T-helper 2 cell (primary cell): ENCODE results near the gene MAGEA9.
"Not testable (repeated sequence)": the region's sequence is repeated elsewhere in the genome, so short reads cannot be mapped to it uniquely, and the experiment has no call there.

Experiments
- DNase-seq, 5 experiments: peaks; one replicate each; pipeline versions ENCODE4 v3.0.0 to v3.0.0-alpha.2; 2012 to 2022
- total RNA-seq, 2 donors: gene quantifications; one replicate each; lab custom pipeline; 2026; lab: John Stamatoyannopoulos, UW

Gene MAGEA9
- 0 reads per million in 2 donors for total RNA-seq

- DNase-seq = not testable (repeated sequence)
These were observed at the start of gene MAGEA9 for GRCh38 chrX:149781727-149782126. TSS of gene MAGEA9 (plus strand) at chrX:149781930. CDS start at chrX:149786211, 4,281 bp downstream.

- DNase-seq = not testable (repeated sequence)
These were observed 39.5 kb upstream of the MAGEA9 start for GRCh38 chrX:149742269-149742668.

- DNase-seq = not testable (repeated sequence)
These were observed 35.2 kb upstream of the MAGEA9 start for GRCh38 chrX:149746390-149747007.

- no peak for DNase-seq
These were observed 24.3 kb upstream of the MAGEA9 start for GRCh38 chrX:149757206-149758067.

GRCh38 chrX:149758068-149758714, 23.5 kb upstream of the MAGEA9 start:
- no peak for DNase-seq

- DNase-seq = not testable (repeated sequence)
These were observed 23.0 kb upstream of the MAGEA9 start for GRCh38 chrX:149758715-149759078.

- DNase-seq = no peak
These were observed 21.9 kb upstream of the MAGEA9 start for GRCh38 chrX:149759824-149760223.

GRCh38 chrX:149760965-149761364, 20.8 kb upstream of the MAGEA9 start:
- no peak for DNase-seq

- not testable (repeated sequence) for DNase-seq
These were observed 19.7 kb upstream of the MAGEA9 start for GRCh38 chrX:149761858-149762674.

- no peak for DNase-seq
These were observed 18.8 kb upstream of the MAGEA9 start for GRCh38 chrX:149762696-149763614.

GRCh38 chrX:149770344-149770743, 11.4 kb upstream of the MAGEA9 start:
- not testable (repeated sequence) for DNase-seq

GRCh38 chrX:149773026-149773425, 8.7 kb upstream of the MAGEA9 start:
- DNase-seq = not testable (repeated sequence)

- DNase-seq = not testable (repeated sequence)
These were observed 8.0 kb upstream of the MAGEA9 start, which contains the start of gene HSFX1 for GRCh38 chrX:149773768-149774167. TSS of gene HSFX1 (plus strand) at chrX:149774068. CDS start at chrX:149774682, 614 bp downstream.

GRCh38 chrX:149777999-149778398, 3.7 kb upstream of the MAGEA9 start:
- not testable (repeated sequence) for DNase-seq

- DNase-seq = not testable (repeated sequence)
These were observed 13.8 kb downstream of the MAGEA9 start for GRCh38 chrX:149795531-149795930.

- DNase-seq = no peak
These were observed 17.5 kb downstream of the MAGEA9 start for GRCh38 chrX:149799095-149799714.

GRCh38 chrX:149799938-149800337, 18.2 kb downstream of the MAGEA9 start:
- no peak for DNase-seq

- no peak for DNase-seq
These were observed 21.8 kb downstream of the MAGEA9 start for GRCh38 chrX:149803458-149804062.

- no peak for DNase-seq
These were observed 22.4 kb downstream of the MAGEA9 start for GRCh38 chrX:149804102-149804501.

- DNase-seq = no peak
These were observed 26.2 kb downstream of the MAGEA9 start for GRCh38 chrX:149807747-149808458.
